GM19397 (cell line): ENCODE results near the gene CDK15.
"Not testable (repeated sequence)": the region's sequence is repeated elsewhere in the genome, so short reads cannot be mapped to it uniquely, and the experiment has no call there.

Source experiments
- ATAC-seq: cut with Tn5 transposase; IDR thresholded peaks from one replicate; pipeline ENCODE4 v1.9.1; 2021; ENCODE audit warnings: mild to moderate bottlenecking, moderate library complexity; ENCODE audit not compliant: unreplicated experiment

The CDK15 gene

DNA sequence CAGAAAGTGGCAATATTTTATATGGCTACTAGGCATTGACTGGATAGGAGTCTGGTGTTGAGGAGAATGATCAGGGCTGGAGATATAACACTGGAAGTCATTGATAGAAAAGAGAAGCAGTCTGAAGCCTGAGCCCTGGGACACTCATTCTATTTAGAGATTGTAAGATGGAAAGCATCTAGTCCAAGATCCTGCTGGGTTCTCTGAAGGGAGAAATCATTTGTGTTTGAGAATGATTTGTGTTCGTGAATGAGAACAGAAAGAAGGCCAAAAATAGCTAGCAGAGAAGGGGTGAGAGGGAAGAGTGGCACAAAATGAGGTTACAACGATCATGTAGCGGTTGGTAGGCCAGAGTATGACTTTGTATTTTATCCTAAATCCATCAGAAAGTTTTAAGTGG lies 18.0 kb upstream of the CDK15 start:
- no peak for ATAC-seq

DNA sequence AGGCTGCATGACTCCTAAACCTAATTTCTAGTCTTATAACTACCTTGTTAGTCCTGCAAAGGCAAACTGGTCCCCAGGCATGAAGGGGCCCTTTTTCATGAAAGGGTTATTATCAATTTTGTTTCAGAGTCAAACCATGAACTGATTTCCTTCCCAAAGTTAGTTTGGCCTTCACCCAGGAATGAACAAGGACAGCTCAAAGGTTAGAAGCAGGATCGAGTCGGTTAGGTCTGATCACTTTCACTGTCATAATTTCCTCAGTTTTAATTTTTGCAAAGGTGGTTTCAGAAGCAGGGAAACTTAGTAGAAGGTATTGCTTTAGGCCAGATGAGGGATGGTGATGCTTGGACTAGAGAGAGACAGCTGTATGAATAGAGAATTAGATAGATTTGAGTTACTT lies 16.9 kb upstream of the CDK15 start:
- no peak for ATAC-seq

DNA sequence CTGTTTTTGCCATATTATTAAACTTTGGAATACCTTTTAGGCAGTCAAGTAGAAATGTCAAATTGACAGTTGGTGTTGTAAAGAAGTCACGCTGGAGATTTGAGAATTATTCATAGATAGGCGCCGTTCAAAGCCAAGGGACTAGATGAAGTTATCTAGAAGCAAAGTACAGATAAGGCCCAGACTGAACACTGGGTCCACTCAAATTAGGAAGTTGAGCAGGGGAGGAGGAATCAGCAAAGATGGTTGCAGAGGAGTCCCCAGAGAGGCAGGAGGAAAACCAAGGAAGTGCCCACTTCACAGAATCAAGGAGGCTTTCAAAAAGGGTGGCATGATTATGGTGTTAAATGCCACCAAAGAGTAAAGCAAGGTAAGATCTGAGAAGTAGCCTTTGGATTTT lies 16.0 kb upstream of the CDK15 start:
- ATAC-seq = no peak

DNA sequence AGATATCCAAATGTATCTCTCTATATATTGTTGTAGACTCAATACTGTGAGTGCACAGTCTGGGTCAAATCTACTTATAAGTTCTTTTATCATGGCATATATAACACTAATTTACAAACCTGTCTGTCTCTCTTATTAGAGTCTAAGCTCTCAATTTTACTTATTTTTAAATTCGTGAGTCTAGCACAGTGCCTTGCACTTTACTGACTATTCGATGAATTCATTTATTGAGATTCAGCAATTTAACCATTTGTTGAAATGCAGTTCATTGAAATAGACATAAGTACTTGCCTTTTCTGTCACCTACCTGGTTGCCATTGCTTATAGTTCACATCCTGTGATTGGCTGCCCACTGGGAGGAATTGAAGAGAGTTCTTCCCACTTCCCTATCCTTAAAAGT lies 15.3 kb upstream of the CDK15 start:
- no peak for ATAC-seq

DNA sequence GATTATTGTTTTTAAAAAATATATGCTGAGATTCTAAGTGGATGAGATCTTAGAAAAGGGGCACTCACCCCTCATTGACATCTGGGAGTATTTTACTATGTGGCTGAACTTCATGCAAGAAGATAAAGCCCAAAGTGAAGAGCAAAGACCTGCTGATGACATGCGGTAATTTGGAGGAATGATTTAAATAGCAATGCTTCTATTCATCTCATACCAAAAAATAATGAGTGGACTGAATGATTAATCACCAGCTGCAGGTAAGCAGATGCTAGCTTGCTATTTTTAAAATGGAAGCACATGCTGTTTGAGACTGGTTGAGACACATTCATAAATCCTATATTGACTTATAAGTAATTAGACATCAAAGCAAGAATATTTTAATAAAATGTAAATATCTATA lies 12.7 kb upstream of the CDK15 start:
- no peak for ATAC-seq

DNA sequence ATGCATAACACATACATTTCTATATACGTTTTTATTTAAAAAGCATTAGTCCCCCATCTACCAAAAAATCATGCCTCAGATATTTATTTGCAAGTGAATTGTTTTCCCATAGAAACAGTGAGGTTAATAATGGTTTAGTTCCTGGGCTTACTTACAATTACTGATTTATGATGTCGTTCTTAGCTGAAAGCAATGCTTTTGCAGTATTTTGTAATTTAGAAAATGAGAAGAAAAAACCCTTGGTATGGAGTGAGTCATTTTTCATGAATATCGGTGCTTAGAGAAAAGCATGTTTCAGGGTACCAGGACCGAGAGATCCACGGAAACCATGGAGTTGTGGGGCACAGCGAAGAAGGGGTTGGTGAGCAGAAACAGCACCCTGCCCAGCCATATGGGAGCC lies 12.0 kb upstream of the CDK15 start:
- no peak for ATAC-seq

DNA sequence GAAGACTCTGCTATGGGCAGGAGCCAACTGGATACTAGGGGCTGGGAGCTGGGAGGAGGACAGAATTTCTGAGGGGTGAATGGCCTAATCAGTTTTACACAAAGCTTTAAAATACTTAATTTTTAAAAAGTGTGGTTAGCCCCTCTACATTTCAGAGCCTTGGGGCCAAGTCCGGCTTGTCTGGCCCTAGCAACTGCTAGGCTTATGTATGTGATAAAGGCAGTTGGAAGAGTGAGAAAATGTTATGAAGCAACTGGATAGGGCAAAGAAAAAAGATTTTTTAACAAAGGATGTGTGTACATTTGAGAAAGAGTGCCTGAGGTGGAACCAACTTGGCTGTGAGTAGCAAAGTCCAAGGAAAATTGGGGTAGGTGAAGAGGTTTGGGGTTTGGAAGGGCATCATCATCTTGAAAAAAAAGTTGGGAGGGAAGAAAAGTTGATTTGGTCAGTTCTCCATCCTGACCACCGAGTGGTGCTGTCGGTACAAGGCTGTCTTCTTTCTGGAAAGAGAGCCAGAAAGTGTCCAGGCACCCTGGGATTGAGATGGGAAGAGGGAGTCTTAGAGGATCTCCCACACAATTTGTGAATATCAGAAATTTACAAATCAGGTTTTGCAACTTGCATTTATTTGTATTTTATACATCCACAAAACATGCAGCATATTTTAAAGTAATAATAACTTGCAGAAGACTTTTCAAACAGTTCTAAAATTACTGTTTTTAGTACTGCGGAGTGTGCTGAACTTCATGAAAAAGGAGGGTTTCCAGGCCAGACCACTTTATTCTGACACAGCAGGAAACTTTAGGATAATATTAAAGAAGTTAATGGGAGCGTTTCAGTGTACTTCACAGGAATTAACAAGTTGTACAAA lies 10.5 kb upstream of the CDK15 start:
- no peak for ATAC-seq

DNA sequence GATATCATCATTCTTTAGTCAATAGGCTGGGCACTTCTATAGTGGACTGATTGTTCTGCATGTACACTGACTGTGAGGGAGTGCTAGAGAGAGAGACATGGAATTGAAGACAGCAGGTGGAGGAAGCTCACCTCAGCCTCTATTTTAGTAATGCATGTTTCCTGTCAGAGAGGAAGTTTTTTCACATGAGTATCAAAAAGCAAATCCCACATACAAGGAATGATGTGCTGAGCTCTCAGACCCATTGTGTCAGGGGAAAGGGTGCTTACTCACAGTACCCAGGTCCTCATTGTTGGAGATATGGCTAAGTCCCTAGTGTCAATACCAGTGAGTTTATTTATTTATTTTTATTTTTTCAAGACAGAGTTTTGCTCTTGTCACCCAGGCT lies 9.9 kb upstream of the CDK15 start:
- ATAC-seq = no peak

DNA sequence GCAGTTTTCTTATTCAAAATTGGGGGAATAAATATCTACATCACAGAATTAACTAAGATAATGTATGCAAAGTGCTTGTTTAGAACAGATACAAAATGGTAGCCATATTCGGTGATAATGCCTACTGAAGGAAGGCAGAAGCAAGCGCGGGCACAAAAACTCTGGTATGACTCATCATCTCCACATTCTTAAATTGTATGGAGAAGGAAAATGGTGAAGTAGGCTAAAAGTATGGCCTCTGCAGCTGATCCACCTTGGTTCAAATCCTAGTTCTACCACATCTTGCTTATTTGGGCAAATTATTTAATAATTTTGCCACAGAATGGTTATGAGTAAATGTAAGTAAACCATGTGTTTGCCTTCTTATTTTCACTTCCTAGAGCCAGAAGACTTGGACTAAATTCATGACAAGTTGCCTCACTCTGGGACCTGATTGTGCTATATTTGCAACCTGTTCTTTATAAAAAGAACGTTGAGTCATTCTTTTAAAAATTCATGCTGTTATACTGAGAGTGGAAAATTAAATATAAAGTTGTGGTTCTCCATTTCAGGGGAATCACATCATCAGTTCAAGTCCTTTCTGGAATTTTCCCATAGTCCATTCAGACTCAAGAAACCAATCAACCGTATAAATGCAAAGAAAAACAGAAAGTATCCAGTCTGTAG lies 9.0 kb upstream of the CDK15 start:
- no peak for ATAC-seq

DNA sequence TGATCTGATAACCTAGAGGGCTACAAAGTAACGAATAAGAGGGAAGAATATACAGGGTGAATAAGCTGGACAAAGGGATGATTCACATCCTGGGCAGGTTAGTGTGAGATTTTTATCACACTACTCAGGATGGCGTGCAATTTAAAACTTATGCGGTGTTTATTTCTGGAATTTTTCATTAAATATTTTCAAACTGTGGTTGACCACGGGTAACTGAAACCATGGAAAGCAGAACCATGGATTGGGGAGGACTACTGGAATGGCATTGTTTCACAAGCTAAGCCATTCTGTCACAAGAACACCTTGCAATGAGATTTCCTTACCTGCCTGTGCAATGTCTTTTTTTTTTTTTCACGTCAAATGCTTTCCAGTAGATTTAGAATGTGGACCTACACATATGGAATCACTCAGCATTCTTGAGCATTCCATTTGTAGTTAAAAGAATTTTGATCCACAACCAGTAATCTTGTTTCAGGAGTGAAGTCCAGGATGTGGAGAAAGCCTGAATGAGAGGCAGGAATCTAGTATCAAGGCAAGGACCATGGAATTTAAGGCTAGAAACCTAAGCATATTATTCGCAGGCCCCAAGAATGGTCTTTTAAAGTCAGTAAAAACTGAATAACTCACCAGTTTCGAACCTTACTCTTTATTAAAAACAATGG lies 8.0 kb upstream of the CDK15 start:
- ATAC-seq = no peak

DNA sequence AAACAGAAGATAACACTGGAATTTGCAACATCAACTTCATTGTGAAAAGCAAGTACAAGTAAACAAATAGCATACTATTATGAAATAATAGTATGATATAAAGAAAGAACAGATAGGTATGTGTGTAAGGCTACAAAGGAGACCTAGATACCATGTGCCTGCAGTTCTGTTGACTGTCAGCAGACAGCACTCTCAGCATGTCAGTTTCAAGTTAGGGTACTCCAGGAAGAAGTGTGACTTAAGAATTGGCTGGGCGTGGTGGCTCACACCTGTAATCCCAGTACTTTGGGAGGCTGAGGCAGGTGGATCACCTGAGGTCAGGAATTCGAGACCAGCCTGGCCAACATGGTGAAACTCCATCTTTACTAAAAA lies 7.4 kb upstream of the CDK15 start:
- not testable (repeated sequence) for ATAC-seq

DNA sequence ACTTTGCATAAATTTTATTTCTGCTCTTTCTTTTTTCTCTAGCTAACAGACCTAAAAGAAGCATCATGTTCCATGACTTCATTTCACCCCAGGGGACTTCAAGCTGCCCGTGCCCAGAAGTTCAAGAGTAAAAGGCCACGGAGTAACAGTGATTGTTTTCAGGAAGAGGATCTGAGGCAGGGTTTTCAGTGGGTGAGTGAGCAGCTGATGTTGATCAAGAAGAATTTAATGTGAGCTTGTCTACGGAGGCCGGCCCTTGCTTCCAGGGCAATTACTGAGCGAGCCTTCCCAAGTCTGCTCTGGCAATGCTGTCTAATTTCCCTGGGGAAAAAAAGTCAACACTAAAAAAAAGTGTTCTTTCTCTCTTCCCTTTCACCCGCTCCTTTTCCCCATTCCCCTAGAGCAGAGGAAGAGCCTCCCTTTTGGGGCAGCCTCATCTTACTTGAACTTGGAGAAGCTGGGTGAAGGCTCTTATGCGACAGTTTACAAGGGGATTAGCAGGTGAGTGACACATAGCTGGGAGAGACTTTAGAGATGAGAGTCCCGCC lies 1.2 kb downstream of the CDK15 start:
- ATAC-seq = no peak

DNA sequence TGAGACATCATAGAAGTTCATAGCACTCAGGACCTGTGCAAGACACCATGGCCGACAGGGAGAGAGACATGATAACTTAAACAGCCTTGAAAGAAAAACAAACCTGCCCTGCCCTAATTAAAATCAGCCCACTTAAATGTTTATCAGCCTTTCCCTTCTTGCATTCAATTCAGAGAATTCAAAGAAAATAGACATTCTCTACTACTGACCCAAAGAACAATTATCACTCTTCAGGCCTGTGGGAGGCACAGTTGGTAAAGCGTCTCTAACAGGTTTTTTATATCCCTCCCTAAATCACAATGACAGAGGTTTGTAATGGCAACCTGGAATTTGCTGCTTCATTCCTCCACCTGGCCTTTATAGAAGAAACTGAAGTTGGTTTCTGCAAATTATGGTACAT lies 1.7 kb downstream of the CDK15 start:
- ATAC-seq = no peak

DNA sequence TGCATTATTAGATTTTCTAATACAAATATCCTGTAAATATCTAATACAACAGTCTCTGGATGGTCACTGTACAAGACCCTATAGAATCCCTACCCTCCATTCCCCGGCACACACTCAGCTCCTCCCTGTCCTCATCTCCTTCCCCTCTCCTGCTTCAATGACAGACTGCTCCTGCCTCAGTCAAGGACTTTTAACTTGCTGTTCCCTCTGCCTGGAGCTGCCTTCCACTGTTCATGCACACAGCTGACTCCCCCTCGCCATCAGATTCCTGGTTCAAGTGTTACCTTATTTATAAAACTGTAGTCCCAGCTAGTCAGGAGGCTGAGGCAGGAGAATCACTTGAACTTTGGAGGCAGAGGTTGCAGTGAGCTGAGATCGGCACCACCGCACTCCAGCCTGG lies 3.3 kb downstream of the CDK15 start:
- ATAC-seq = no peak

DNA sequence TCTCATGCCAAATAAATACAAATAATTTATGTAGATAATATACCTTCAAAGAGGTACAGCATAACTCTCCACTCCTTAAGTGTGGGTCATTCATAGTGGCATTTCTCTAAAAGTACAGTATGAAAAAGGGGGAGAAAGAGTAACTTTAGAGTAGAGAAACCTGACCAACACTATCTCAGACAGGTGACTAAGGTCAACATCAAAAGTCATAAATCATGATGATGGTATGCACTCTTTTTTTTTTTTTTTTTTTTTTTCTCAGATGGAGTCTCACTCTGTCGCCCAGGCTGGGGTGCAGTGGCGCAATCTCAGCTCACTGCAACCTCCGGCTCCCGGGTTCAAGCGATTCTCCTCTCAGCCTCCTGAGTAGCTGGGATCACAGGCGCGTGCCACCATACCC lies 4.3 kb downstream of the CDK15 start:
- not testable (repeated sequence) for ATAC-seq

DNA sequence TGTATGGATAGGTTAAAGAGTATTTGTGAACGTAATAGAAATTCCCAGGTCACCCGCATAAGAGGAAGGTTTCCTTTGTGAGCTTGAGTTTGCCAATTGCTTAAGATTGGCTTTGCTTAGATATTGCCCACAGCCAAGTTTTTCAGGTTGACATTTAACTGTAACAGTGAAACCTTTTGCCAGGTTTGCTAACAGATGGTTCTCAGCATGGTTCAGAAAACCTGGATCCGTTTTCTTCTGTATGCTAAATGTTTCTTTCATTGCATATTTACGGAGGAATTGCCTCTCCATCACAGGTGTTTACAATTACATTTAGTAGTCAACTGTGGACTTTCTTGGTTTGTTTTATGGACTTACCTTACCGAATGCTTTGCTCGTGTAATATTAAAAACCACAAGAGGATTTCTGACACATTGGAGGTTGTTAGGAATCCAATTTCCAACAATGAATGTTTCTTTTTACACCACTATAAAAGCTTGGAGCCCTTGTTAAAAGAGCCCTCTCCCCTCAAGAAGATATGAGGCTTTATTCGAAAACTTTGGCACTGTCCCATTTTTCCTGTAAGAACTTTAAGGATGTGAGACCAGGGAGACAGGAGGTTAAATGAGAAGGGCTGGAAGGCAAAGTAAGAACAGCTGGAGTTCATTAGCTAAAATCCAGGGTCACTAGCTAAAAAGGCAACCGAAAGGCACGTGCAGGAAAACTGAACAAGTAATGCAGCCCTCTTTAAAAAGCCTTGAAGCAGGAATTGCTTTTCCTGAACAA lies 7.8 kb downstream of the CDK15 start:
- no peak for ATAC-seq

DNA sequence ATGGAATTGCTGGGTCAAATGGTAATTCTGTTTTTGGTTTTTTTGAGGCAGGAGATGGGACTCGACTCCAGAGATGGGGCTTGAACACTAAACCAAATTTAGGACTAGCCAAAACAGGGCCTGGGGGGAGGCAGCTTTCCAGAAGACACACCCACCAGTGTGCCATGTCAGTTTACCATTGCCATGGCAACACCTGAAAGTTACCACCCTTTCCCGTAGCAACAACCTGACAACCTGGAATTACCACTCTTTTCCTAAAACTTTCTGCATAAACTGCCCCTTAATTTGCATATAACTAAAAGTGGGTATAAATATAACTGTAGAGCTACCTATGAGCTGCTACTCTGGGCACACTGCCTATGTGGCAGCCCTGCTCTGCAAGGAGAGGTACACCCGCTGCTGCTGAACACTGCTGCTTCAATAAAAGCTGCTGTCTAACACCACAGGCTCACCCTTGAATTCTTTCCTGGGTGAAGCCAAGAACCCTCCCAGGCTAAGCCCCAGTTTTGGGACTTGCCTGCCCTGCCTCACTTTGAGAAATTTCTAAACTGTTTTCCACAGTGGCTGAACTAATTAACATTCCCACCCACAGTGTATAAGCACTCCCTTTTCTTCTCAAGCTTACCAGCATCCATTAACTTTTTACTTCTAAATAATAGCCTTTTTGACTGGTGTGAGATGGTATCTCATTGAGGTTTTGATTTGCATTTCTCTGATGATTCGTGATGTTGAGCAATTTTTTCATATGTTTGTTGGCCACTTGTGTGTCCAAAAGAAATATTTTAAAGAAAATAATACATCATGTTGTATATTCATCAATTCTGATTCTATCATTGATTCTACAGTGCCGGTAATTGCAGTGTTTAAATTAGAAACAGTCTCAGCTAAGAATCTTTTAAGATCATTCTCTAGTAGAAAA lies 10.6 kb downstream of the CDK15 start:
- no peak for ATAC-seq

DNA sequence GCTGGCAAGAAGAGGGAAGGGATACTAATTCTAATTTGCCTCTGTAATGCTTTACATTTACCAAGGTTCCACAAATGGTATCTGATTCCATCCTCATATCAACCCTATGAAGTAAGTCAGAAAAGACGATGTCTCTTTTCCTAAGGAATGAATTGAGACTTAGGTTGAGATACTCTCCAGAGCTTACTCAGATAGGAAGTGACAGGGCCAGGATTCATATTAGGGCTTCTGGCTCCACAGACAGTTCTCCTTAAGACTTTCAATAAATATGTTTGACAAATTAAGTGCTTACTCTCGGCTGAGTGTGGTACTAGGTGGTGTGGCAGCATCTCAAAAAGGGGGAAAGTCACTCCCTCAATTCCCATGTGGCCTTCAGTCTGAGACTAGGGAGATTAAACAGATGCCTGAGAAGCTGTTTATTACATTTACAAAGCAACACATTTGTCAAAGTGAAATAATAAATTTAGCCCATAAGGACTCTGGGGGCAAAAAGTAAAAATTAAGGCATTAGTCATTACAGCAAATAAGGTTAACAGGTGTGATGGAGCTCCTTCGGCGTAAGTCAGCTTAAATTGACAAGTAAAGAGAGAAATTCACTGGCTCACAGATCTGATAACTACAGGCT lies 14.2 kb downstream of the CDK15 start:
- no peak for ATAC-seq

DNA sequence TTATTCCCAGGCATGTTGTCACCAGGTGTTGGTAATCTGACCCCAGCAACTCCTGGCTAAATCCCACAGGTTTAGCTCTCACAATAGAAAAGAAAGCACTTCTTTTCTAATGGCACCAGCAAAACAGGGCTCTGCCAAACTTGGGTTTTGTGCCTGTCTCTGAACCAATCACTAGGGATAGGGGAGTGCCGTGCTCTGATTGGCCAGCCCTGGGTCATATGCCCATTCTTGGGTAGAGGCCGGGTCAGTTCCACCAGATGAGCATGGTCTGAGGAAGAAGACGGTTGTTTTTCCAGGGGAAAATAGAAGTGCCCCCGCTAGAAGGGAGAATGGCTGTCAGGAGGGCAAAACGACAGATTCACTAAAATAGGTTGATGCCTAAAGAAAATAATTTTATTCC lies 14.7 kb downstream of the CDK15 start:
- no peak for ATAC-seq

DNA sequence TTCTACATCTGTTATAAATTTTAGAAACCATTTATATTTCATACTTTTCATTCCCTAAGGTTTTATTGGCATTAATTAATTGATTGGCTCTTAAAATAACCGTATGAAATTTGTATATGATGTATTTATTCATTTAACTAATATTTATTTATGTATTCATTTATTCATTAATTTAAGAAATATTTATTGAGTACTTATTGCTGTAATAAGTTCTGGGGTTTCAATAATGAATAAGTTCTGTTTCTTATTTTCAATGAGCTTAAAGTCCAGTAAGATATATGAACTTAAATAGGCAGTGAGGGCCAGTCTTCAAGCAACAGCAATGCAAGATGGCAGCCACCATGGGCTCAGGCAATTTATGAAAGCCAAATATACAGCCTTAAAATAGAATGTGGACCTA lies 17.9 kb downstream of the CDK15 start:
- ATAC-seq = no peak
